ENCODE data around the gene NELL2.

NELL2 gene

DNA sequence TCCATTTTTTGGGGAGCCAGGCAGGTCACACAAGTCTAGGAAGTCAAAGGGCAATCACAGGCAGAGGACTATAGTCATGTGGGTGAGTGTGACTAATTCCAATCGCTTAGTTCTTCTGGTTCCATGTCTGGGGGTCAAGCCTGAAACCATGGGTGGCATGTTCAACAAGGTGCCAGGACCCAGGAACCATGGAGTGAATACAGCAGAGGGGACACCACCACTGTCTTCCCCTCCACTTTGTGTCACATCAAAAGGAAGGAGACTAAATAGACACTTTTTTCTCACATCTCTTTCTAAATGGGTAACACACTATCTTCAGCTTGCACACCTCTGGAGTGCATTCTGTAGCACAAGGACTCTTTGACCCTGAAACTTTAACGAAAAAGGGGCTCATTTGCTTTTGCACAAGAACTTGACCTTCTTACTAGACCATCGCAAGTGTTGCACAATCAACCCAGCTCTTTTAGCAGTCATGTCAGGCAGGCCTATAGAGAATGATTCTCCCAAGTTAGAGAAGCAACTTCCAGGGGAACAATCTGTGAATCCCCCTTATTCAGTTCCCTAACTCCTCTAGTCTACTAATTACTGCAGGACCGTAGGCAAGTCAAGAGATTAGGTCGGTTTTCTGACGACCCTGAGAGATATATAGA lies 398.7 kb downstream of the NELL2 start:
- TF ChIP-seq TAF1 (IDR thresholded peaks at IDR 0.05; ENCODE audit: borderline replicate concordance, insufficient read depth, low read length) (no peak), FOXP2 (optimal IDR thresholded peaks at IDR 0.05; ENCODE audit: borderline replicate concordance, extremely low read depth, extremely low read length, insufficient read depth) (no peak), REST (IDR thresholded peaks at IDR 0.05; ENCODE audit: insufficient read depth in 1 of 2, low read depth in 2 of 2, low read length in 2 of 2) (no peak), SIN3A (IDR thresholded peaks at IDR 0.05; ENCODE audit: borderline replicate concordance, insufficient read depth, low read length) (no peak), POLR2AphosphoS5 (IDR thresholded peaks at IDR 0.05; ENCODE audit: low read depth, low read length) (no peak)

DNA sequence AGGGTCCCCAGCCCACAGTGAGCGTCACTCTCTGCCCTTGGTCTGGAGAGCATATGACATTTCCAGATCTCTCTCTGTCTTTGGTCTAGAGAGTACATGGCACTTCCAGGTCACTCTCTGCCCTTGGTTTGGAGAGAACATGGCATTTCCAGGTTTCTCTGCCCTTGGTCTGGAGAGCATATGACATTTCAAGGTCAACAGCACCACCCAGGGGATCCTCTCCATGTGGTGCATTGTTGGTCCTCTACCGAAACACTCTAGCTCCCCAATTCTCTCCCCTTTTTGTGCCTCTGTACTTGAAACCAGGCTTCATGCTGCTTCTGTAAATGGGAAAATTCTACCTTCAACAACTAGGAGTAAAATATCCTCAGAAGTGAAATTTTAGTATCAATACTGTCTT lies 399.4 kb downstream of the NELL2 start:
- TF ChIP-seq POLR2AphosphoS5 (IDR thresholded peaks at IDR 0.05; ENCODE audit: low read depth, low read length) (no peak), SIN3A (IDR thresholded peaks at IDR 0.05; ENCODE audit: borderline replicate concordance, insufficient read depth, low read length) (no peak), FOXP2 (optimal IDR thresholded peaks at IDR 0.05; ENCODE audit: borderline replicate concordance, extremely low read depth, extremely low read length, insufficient read depth) (no peak), REST (IDR thresholded peaks at IDR 0.05; ENCODE audit: insufficient read depth in 1 of 2, low read depth in 2 of 2, low read length in 2 of 2) (no peak), TAF1 (IDR thresholded peaks at IDR 0.05; ENCODE audit: borderline replicate concordance, insufficient read depth, low read length) (no peak)

DNA sequence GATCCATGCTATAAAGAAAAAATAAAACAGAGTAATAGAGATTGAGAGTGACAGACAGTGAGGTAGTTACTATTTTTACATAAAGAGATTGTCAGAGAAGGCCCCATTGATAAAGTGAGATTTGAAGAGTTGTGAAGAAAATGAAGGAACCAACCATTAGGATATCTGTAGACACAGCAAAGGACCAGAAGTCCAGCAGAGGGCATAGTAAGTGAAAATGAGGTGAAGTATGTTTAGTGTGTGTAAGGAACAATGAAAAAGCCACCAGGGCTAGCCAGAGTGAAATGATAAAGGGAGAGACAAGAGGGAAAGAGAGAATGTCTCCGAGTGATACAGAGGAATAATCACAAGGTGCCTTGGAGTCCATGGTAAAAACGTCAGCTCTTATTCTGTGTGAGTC lies 411.0 kb downstream of the NELL2 start:
- TF ChIP-seq TAF1 (IDR thresholded peaks at IDR 0.05; ENCODE audit: borderline replicate concordance, insufficient read depth, low read length) (no peak), FOXP2 (optimal IDR thresholded peaks at IDR 0.05; ENCODE audit: borderline replicate concordance, extremely low read depth, extremely low read length, insufficient read depth) (no peak), POLR2AphosphoS5 (IDR thresholded peaks at IDR 0.05; ENCODE audit: low read depth, low read length) (no peak), SIN3A (IDR thresholded peaks at IDR 0.05; ENCODE audit: borderline replicate concordance, insufficient read depth, low read length) (no peak), REST (IDR thresholded peaks at IDR 0.05; ENCODE audit: insufficient read depth in 1 of 2, low read depth in 2 of 2, low read length in 2 of 2) (no peak)

- TF ChIP-seq TAF1 (IDR thresholded peaks at IDR 0.05; ENCODE audit: borderline replicate concordance, insufficient read depth, low read length) (no peak), SIN3A (IDR thresholded peaks at IDR 0.05; ENCODE audit: borderline replicate concordance, insufficient read depth, low read length) (no peak), POLR2AphosphoS5 (IDR thresholded peaks at IDR 0.05; ENCODE audit: low read depth, low read length) (no peak), REST (IDR thresholded peaks at IDR 0.05; ENCODE audit: insufficient read depth in 1 of 2, low read depth in 2 of 2, low read length in 2 of 2) (no peak), FOXP2 (optimal IDR thresholded peaks at IDR 0.05; ENCODE audit: borderline replicate concordance, extremely low read depth, extremely low read length, insufficient read depth) (no peak)
Measured at GRCh38 chr12:44464180-44464579, 411.9 kb downstream of the NELL2 start.

Data from PFSK-1 (cell line).